Measurements from ENCODE around the gene ASPSCR1.

ASPSCR1 gene

DNA sequence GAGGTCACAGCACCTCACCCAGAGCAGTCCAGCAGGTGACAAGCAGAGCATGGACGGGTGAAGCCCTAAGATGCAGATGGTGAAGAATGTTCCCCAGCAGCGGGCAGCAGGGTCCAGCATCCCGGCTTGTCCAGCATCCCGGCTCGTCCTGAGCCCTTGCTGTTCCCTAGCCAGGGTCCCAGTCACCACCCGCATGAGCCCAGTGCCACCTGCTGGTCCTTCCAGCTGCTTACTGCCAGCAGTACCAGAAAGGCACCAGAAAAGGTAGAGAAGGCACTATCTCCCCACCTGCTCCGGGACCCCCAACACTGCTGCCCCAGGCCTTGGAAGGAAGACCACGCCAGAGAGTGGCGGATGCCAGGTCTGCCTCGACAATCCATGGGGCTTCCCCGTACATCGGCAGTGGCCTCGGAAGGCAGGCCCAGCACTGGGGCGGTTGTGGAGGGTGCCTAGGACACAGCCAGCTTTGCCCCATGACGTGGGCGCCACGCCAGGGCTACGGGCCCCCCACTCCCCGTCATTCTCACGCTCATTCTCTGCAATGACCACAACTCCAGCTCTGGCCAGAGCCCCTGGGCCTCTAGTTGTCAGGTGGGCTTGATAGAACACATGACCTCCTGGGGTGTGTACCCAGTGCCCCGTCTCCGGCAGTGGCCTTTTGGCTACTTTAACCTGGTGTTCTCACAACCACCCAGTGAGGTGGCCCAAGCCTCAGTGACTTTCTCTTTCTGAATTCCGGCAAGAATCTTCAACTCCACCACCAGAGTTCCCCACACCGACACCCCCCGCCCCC lies 43.9 kb downstream of the ASPSCR1 start:
- Histone ChIP-seq H4K20me1 (peaks cover 41% of the 10 kb centered on the region), H3K9ac (peak overlapping the region; percentile 84), H3K4me3 (peak overlapping the region; percentile 93), H3K4me2 (peak overlapping the region; percentile 90), H3K36me3 (peaks cover 37% of the 10 kb centered on the region), H3K27me3 (no peaks in the 10 kb centered on the region), H3K27ac (no peak overlapping the region), H3K9me3 (no peaks in the 10 kb centered on the region), H3K4me1 (peaks cover 41% of the 10 kb centered on the region)
- no peak for TF ChIP-seq Cebpa-rat (IDR thresholded peaks at IDR 0.05)

DNA sequence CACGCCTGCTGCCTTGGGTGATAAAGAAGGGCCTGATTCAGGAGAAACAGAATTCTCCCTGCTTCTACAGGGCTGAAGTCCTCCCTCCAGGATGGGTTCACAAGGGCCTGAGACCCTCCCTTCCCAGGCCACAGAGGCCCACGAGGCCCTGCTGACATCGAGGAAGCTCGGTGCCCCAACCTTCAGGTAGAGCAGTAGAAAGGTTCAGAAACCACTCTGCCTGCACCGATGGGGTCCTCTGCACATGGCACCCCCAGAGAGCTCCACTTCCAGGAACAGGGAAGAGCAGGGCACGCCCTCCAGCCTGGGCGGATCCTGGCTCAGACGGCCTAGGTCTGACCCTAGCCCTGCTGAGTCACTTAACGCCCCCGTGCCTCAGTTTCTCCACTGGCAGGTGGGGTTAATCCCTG lies 44.5 kb downstream of the ASPSCR1 start:
- peak overlapping the region; percentile 93 for H3K4me3 ChIP-seq
- peak overlapping the region; percentile 81 for H3K27ac ChIP-seq
- no peaks in the 10 kb centered on the region for H3K27me3 ChIP-seq
- peaks cover 41% of the 10 kb centered on the region for H4K20me1 ChIP-seq
- peaks cover 41% of the 10 kb centered on the region for H3K4me1 ChIP-seq
- no peaks in the 10 kb centered on the region for H3K9me3 ChIP-seq
- TF ChIP-seq Cebpa-rat (IDR thresholded peaks at IDR 0.05): no peak
- H3K4me2 ChIP-seq: peak overlapping the region; percentile 90
- peak overlapping the region; percentile 84 for H3K9ac ChIP-seq
- peaks cover 43% of the 10 kb centered on the region for H3K36me3 ChIP-seq

DNA sequence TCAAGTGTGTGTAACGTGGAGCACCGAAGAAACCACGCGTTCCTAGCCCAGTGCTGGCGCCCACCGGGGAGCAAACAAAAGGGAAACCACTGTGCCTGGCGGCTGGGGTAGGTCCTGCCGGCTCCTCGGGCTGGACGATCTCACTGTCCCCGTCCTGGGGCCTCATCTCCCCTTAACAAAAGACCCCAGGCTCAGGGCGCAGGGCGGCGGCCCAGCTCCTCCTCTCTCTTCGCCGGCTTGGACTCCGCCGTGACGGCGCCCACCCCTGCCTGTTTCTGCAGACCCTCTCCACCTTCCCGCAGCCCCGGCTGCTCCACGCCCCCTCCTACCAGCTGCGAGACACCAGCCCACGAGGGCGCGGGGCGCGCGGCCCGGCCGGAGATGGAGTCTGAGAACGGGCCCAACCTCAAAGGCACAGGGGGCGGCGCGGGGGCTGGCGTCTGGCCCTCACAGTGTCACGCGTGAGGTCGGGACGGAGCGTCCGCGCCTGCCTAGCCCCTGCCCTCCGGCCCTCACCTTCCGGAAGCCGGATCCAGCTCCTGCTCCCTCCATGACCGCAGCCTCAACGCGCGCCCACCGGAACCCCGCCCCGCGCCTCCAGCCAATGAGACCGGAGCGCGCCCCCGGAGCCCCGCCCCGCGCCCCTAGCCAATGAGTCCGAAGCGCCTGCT lies 45.0 kb downstream of the ASPSCR1 start, which contains the start of gene CENPX:
Gene CENPX, minus strand, starts transcription at position 569 of the 671 bp plus-strand sequence. Its CDS starts 17 bp downstream, at position 552.
- Histone ChIP-seq H3K4me3 (peak within 1 kb of the TSS; percentile 93), H3K9ac (peak within 1 kb of the TSS; percentile 84), H4K20me1 (peaks cover 41% of the 10 kb centered on the region), H3K4me2 (peak within 1 kb of the TSS; percentile 99), H3K27ac (peak within 1 kb of the TSS; percentile 81), H3K36me3 (peaks cover 45% of the 10 kb centered on the region), H3K9me3 (no peaks in the 10 kb centered on the region), H3K4me1 (peaks cover 41% of the 10 kb centered on the region), H3K27me3 (no peaks in the 10 kb centered on the region)
- no peak for TF ChIP-seq Cebpa-rat (IDR thresholded peaks at IDR 0.05)

DNA sequence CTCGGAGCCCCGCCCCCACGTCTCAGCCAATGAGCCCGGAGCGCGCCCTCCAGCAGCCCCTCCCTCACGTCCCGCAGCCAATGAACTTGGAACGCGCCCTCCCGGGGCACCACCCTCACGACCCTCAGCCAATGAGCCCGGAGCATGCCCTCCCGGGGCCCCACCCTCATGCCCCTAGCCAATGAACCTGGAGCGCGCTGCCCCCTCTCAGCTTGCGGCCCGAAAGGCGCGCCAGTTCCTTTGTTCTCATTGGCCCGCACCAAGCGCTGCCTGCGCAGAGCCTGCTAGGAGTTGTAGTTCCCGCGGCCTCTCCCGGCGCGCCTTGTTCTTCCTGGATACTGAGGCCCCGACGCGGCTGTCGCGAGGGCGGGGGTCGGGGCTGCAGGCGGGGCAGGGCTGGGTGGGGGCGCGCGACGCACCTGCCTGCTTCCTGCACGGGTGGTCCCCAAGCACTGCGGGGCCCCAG lies 45.6 kb downstream of the ASPSCR1 start, which contains the start of gene LRRC45:
Gene LRRC45, plus strand, starts transcription at position 325 of the 466 bp plus-strand sequence. CDS start 339 bp downstream, outside the sequence.
- no peak for TF ChIP-seq Cebpa-rat (IDR thresholded peaks at IDR 0.05)
- Histone ChIP-seq H3K36me3 (peaks cover 44% of the 10 kb centered on the region), H3K4me3 (peak within 1 kb of the TSS; percentile 93), H3K4me1 (peaks cover 41% of the 10 kb centered on the region), H3K27me3 (no peaks in the 10 kb centered on the region), H3K4me2 (peak within 1 kb of the TSS; percentile 99), H3K9ac (peak within 1 kb of the TSS; percentile 84), H4K20me1 (peaks cover 41% of the 10 kb centered on the region), H3K27ac (peak within 1 kb of the TSS; percentile 81), H3K9me3 (no peaks in the 10 kb centered on the region)

DNA sequence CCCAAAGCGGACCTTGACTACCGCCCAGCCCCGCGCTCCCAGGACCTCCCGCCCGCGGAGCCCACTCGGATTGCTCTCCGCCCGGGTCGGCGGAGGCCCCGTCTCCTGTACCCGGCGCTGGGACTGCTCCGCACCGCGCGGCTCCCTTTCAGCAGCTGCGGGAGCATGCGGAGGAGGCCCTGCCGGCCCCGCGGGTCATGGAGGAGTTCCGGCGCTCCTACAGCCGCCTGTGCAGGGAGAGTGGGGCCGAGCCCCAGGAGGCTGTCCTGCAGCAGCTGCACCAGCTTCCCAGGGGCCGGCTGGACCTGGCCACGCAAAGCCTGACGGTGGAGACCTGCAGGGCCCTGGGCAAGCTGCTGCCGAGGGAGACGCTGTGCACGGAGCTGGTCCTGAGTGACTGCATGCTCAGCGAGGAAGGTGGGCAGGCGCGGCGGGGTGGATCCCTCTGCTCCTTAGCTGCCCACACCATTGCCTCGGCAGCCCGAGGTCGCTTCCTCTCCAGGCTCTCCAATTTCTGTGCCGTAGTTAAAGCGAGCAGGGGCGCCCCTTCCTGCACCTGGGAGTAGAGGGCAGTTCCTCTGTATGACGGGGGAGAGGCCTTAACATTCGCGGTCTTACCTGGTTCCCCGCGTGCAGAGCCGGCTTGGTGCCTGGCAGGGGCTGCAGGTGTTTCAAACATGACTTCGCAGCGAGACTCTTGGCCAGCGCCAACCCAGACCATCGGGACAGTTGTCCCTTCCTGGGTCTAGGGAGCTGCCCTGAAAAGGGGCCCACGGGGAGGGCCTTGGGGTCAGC lies 46.2 kb downstream of the ASPSCR1 start:
- no peak for TF ChIP-seq Cebpa-rat (IDR thresholded peaks at IDR 0.05)
- peaks cover 41% of the 10 kb centered on the region for H3K36me3 ChIP-seq
- H3K9ac ChIP-seq: peak overlapping the region; percentile 79
- H3K4me3 ChIP-seq: peak overlapping the region; percentile 80
- peaks cover 41% of the 10 kb centered on the region for H3K4me1 ChIP-seq
- H3K27ac ChIP-seq: peak overlapping the region; percentile 55
- no peaks in the 10 kb centered on the region for H3K27me3 ChIP-seq
- H3K9me3 ChIP-seq: no peaks in the 10 kb centered on the region
- H4K20me1 ChIP-seq: peaks cover 35% of the 10 kb centered on the region
- peak overlapping the region; percentile 99 for H3K4me2 ChIP-seq

DNA sequence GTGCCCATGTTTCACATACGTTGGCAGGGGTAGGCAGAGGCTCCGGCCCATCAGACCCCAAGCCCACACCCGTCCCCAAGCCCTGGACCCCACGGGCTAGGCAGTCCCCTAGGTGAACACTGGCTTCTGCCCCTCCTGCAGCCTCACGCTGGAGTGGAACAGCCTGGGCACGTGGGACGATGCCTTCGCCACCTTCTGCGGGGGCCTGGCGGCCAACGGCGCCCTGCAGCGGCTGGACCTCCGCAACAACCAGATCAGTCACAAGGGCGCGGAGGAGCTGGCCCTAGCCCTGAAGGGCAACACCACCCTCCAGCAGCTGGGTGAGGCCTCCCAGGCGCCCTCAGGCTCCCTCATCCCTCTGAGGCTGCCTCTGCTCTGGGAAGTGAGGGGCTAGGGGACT lies 47.4 kb downstream of the ASPSCR1 start:
- H3K4me3 ChIP-seq: no peak overlapping the region
- H3K4me1 ChIP-seq: peaks cover 48% of the 10 kb centered on the region
- H4K20me1 ChIP-seq: peaks cover 30% of the 10 kb centered on the region
- H3K9ac ChIP-seq: 0 out of 2 replicates have a peak overlapping the region, but pooled peaks have one; percentile 29
- H3K4me2 ChIP-seq: peak overlapping the region; percentile 99
- no peak overlapping the region for H3K27ac ChIP-seq
- TF ChIP-seq Cebpa-rat (IDR thresholded peaks at IDR 0.05): no peak
- H3K36me3 ChIP-seq: peaks cover 41% of the 10 kb centered on the region
- no peaks in the 10 kb centered on the region for H3K27me3 ChIP-seq
- no peaks in the 10 kb centered on the region for H3K9me3 ChIP-seq

DNA sequence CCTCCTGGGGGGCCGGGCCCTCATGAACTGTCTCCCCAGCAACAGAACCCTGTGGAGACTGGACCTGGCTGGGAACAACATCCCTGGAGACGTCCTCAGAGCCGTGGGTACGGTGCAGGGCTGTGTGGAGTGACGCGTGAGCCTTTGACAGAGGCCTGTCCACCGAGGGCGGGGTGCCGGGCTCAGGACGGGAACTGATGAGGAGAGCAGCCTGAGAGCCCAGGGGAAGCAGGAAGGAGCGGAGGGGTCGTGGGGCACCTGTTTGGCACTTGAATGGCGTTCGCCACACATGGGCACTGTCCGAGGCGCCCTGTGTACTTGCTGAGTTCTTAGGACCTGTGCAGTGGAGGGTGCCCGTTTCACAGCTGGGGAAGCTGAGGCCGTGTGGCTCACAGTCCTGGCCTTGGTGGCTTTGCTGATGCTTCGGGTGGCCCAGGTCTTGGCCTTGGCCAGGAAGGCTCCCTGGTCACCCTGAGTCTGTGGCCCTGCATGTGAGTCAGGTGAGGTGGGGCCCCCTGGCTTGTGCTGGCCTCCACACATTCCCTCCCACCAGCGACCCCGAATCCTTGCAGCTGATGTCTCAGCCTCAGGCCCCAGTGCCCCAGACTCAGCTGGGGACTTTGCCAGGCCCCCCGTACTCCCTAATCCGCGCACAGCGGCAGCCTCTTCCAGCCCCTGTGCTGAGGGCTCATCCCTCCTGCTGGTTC lies 48.1 kb downstream of the ASPSCR1 start:
- H3K27ac ChIP-seq: no peak overlapping the region
- H4K20me1 ChIP-seq: peaks cover 27% of the 10 kb centered on the region
- H3K36me3 ChIP-seq: peaks cover 41% of the 10 kb centered on the region
- 0 out of 2 replicates have a peak overlapping the region, but pooled peaks have one; percentile 99 for H3K4me2 ChIP-seq
- no peaks in the 10 kb centered on the region for H3K27me3 ChIP-seq
- H3K9me3 ChIP-seq: no peaks in the 10 kb centered on the region
- no peak for TF ChIP-seq Cebpa-rat (IDR thresholded peaks at IDR 0.05)
- H3K9ac ChIP-seq: 0 out of 2 replicates have a peak overlapping the region, but pooled peaks have one; percentile 29
- no peak overlapping the region for H3K4me3 ChIP-seq
- peaks cover 47% of the 10 kb centered on the region for H3K4me1 ChIP-seq

DNA sequence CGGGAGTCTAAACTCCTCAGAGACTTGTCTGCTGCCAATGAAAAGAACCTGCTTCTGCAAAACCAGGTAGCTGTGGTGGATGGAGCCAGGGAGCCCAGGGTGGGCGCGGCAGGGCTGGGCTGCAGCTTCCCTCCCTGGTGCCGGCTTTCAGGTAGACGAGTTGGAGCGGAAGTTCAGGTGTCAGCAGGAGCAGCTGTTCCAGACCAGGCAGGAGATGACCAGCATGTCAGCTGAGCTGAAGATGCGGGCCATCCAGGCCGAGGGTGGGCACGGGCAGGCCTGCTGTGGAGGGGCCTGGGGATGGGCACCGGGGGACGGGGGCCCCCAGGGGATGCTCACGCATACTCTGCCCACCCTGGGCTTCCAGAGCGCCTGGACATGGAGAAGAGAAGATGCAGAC lies 50.8 kb downstream of the ASPSCR1 start:
- Histone ChIP-seq H3K4me2 (no peak overlapping the region), H3K36me3 (peaks cover 43% of the 10 kb centered on the region), H3K9ac (no peak overlapping the region), H4K20me1 (peaks cover 21% of the 10 kb centered on the region), H3K27ac (no peak overlapping the region), H3K27me3 (peaks cover 14% of the 10 kb centered on the region; the same call in 1 of the 2 replicates), H3K4me1 (peaks cover 46% of the 10 kb centered on the region), H3K9me3 (no peaks in the 10 kb centered on the region), H3K4me3 (no peak overlapping the region)
- no peak for TF ChIP-seq Cebpa-rat (IDR thresholded peaks at IDR 0.05)

DNA sequence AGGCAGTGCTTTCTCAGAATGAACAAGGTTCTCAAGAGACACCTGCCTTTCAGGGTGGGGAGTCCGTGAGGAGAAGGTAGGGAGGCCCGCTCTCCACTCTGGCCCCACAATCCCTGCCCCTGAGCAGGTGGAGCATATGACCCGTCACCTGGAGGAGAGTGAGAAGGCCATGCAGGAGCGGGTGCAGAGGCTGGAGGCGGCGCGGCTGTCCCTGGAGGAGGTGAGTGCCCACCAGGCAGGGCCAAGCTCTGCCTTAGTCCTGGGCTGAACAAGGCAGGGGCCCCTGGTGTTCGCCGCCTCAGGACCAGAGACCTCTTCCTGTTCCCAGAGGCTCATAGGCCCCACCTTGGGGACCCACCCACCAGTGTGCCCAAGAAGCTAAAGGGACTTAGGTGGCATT lies 51.5 kb downstream of the ASPSCR1 start:
- Histone ChIP-seq H3K36me3 (peaks cover 46% of the 10 kb centered on the region), H3K9ac (no peak overlapping the region), H3K4me1 (peaks cover 45% of the 10 kb centered on the region), H3K27me3 (peaks cover 17% of the 10 kb centered on the region; the same call in 1 of the 2 replicates), H3K4me2 (no peak overlapping the region), H4K20me1 (peaks cover 25% of the 10 kb centered on the region), H3K4me3 (no peak overlapping the region), H3K27ac (no peak overlapping the region), H3K9me3 (no peaks in the 10 kb centered on the region)
- no peak for TF ChIP-seq Cebpa-rat (IDR thresholded peaks at IDR 0.05)
